ENCODE results near the gene LMTK2.

DNA sequence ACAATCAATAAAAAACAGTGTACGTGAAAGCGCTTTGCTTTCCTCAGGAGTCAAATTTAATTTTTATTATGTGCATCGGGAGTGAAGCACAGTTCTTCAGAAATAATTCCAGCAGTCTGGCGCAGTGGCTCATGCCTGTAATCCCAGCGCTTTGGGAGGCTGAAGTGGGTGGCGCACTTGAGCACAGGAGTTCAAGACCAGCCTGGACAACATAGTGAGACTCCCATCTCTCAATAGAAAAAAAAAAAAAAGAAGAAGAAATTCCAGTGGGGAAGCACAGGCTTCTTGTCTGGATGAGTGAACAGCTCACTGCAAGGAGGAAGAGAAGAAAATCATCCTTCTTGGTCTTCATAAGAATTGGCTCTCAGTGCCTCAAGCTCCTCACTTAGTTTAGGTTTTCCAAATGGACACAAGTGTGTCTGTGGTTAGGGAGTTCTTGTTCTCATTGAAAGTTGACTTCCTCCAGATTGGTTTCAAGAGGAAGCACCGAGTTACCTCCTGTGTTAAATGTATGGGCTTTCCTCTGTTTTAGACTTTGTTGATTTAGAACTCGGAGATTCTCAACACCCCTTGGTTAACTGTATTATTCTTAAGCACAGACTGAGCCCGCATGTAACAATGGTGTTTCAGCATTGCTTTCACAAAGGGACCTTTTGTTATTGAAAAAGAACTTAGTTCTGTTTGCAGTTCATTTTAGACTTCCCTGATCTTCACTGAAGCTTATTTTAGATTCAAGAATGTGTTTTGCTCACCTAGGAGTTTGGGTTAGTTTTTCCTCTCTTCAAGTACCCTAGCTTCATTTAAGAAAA is 28.0 kb downstream of the LMTK2 start:
- TF ChIP-seq, protein P1, sequence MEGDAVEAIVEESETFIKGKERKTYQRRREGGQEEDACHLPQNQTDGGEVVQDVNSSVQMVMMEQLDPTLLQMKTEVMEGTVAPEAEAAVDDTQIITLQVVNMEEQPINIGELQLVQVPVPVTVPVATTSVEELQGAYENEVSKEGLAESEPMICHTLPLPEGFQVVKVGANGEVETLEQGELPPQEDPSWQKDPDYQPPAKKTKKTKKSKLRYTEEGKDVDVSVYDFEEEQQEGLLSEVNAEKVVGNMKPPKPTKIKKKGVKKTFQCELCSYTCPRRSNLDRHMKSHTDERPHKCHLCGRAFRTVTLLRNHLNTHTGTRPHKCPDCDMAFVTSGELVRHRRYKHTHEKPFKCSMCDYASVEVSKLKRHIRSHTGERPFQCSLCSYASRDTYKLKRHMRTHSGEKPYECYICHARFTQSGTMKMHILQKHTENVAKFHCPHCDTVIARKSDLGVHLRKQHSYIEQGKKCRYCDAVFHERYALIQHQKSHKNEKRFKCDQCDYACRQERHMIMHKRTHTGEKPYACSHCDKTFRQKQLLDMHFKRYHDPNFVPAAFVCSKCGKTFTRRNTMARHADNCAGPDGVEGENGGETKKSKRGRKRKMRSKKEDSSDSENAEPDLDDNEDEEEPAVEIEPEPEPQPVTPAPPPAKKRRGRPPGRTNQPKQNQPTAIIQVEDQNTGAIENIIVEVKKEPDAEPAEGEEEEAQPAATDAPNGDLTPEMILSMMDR (IDR thresholded peaks at IDR 0.05 in 8 of 11, conservative IDR thresholded peaks at IDR 0.05 in 3 of 11) = no peak
- no peak for TF ChIP-seq POLR2A (IDR thresholded peaks at IDR 0.05)
- no peak for TF ChIP-seq POLR2AphosphoS5 (IDR thresholded peaks at IDR 0.05)
